GM21447 (cell line): ENCODE results near the gene ACAP3.

ENCODE experiments used
- ATAC-seq: cut with Tn5 transposase; IDR thresholded peaks from one replicate; pipeline ENCODE4 v1.9.1; 2021; ENCODE audit not compliant: unreplicated experiment

ACAP3 gene

GRCh38 chr1:1286313-1287261, 21.1 kb downstream of the ACAP3 start:
- no peak for ATAC-seq

- no peak for ATAC-seq
Observed at GRCh38 chr1:1285611-1286311, 22.0 kb downstream of the ACAP3 start.

DNA sequence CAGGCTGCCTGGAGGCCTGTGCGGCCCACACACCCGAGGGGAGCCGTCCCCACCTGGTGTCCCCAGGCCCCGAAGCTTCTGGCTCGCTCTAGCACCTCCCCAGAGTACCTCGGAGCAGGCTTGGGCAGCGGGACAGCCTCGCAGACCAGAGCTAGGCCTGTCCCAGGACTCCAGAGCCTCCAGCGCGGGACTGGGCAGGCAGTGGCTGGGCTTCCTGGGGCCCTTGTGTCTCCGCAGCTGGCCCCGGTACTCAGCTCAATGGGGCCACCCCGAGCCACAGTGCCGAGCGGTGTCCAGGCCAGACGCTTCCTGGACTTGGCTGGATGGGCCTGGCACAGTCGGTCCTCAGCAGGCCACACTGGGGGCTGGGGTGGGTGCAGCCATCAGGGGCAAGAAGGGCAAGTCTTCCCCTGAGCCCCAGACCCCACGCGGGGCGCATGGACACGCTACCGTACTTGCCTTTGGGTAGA, 22.6 kb downstream of the ACAP3 start:
- ATAC-seq = no peak

GRCh38 chr1:1284221-1285101, 23.3 kb downstream of the ACAP3 start:
- no peak for ATAC-seq

DNA sequence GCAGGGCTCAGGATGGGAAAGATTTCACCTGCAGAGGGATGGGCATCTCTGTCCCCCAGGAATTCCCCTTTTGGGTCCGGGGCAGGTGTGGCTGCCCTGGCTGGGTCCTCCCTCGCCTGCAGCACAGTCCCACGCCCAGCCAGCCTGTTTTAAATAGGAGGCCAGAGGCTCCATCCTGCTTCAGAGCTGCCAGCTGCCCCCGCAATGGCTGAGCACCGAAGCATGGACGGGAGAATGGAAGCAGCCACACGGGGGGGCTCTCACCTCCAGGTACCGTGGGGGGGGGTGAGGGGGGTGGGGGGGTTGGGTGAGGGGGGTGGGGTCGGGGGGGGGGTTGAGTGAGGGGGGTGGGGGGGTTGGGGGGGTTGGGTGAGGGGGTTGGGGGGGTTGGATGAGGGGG, 23.9 kb downstream of the ACAP3 start:
- no peak for ATAC-seq

- ATAC-seq = no peak
Observed at GRCh38 chr1:1282998-1283397, 24.7 kb downstream of the ACAP3 start.

- ATAC-seq = no peak
Observed at GRCh38 chr1:1281533-1282321, 26.0 kb downstream of the ACAP3 start.

DNA sequence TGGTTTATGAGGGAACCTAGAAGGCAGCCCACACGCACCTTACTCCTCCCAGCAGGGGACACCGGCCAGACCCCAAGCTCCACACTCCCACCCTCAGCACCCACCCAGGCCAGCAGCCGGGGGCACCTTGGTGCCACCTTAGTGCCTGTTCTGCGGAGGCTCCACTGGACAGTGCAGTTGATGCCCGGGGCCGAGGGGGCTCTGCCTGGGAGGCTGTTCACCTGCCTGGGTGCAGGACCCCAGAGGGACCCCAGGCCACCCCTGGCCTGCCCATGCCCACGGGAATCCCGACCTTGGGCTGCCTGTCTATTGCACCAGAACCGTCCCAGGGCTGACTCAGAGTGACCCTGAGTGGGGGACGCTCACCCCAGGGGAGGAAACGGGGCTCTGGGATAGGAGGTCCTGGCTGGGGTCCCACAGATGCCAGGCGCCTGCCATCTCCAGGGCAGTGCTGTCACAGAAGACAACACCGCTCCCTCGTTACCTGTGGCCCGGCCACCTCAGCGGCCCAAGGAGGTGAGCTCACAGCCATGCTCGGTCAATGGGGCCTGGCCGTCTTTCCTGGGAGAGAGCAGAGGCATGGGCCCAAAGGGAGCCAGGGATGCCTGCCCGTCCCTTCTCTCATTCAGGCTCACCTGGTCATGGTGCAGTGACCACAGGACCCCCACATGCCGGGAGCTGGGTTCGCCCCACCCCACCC, 26.8 kb downstream of the ACAP3 start:
- ATAC-seq = no peak

DNA sequence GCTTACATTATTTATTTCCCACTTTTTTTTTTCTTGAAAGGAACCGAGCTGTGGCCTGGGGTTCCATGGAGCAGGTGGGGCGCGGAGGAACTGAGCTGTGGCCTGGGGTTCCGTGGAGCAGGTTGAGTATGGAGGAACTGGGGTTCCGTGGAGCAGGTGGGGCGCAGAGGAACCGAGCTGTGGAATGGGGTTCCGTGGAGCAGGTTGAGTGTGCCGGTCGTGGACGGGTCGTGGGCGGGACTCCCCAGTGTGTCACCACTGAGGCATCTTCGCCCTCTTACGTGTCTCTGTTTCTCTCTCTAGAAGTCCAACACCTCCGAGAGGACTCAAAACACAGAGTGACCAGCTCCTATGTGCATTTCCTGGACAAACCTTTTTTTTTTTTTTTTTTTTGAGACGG, 28.7 kb downstream of the ACAP3 start:
- ATAC-seq = no peak

DNA sequence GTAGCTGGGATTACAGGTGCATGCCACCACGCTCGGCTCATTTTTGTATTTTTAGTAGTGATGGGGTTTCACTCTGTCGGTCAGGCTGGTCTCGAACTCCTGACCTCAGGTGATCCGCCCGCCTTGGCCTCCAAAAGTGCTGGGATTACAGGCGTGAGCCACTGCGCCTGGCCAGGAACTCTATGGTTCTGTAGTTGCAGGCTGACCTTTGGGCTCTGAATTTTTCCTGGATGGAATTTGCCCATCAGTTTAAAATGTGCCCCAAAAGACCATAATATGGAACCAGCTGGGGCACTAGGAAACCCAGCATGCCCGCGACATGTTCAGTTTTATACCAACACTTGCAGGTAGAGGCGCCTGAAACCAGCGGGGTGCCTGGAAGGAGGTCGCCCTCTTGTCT, 29.1 kb downstream of the ACAP3 start:
- ATAC-seq = no peak

DNA sequence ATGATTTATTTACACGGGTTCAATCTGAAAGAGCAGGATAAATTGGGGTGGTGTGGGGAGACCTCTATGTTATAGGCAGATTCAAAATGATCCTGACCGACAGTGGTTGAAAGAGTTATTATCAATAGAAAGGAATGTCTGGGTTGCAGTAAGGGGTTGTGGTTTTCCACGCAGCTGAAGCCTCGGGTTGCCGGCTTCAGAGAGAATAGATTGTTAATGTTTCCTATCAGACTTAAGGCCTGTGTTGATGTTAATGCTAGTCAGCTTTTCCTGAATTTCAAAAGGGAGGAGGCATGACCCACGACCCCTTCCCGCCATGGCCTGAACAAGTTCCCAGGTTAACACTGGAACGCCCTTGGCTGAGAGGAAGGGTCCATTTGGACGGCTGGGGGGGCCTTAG, 31.9 kb downstream of the ACAP3 start:
- no peak for ATAC-seq

DNA sequence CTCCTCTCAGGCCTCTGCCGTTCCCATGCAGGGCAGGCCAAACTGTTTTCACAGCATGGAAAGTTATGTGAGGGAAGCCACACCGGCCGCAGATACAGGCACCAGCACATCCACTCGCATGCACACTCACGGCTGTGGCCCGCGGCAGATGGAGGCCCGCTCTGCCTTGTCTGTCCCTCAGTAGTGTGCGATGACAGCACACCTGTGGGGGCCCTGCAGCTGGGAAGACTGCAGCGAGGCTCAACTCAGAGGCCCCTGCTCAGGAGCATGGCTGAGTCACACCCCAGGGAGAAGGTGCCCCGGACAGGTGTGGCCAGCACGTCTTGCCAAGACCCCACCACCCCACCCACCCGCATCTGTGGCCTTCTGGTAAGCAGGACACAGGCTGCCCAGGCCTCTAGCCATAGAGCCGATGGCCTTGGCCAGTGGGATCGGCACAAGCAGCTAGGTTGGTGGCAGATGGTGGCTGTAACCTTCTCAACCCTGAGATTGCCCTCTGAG, 32.7 kb downstream of the ACAP3 start:
- no peak for ATAC-seq

DNA sequence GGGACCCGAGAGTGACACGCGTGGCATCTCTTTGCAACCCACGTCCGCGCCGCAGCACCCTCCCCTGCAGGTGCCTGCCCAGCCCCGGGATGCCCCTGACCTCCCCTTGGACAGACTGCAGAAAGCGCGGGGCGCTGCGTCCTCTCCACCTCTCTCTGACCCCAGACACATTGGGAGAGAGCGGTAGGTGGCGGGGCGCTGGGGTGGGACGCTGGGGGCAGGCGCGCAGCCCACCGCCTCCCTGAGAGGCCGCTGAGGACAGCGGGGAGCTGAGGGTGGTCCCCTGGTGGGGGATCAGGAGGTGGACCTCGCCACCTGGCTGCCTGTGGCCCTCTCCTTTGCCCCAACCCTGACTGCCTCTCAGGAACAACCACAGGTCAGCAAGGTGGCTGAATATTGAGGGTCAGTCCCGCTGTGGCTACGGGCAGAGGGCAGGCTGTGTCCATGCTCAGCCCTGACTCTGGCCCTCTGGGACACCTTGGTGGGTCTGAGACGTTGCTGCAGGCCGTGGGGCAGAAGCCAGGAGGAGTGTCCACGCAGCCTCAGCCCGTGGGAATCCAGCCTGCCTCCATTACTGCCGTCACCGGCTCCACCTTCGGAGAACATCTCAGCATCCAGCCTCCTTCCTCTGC, 33.3 kb downstream of the ACAP3 start:
- ATAC-seq = no peak

GRCh38 chr1:1273512-1274298, 34.0 kb downstream of the ACAP3 start, which contains the start of gene UBE2J2:
TSS of gene UBE2J2 (minus strand) at chr1:1273854. CDS start at chr1:1267992, 5,862 bp downstream.
- peak; percentile 76 for ATAC-seq

DNA sequence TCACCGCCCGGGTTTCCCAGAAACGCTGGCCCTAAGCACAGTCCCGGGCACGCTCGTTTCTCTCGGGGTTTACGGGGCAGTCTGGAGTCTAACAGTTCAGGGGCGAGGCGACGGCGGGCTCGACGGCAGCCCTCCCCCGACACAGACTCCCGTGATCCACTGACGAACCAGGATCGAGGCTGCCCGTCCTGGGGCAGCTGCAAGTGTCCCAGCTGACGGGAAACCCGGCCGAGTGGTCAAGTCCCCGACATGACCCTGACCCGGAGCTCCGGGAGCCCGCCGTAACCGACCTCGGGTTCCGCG, 34.6 kb downstream of the ACAP3 start:
- ATAC-seq = peak; percentile 9

DNA sequence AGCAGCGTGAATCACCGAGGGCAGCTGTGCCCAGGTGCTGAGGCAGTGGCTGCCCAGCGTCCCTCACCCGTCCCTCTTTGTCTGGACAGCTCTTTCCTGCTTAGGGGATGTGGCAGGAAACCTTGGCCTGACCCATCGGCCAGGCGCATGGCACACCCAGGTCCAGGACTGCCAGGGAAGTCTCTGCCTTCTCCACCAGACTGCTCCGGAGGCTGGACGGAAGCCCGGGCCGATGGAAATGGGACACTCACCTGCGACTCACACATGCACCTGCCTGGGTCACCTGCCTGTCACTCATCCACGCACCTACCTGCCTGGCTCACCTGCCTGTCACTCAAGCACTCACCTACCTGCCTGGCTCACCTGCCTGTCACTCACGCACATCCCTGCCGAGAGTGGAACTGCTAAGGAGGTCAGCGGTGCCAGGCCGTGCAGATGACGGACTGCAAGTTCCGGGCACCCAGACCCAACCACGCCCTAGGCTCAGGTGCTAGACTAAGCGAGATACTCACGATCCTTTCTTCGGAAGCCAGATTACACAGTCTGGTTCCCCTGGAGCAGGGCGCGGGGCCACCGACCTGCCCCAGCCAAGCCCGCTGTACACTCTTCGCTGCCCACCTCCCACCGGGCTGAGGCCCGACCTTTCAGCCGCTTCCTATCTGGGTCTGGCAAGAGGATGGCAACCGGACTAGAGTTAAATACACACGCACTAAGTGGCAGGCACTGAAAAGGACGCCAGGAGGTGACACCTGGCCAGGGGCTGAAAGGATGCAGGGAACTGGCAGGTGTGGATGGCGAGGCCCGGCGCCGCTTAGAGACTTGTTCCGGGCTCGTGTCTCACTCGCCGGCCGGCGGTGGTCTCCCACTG, 35.2 kb downstream of the ACAP3 start:
- no peak for ATAC-seq

GRCh38 chr1:1270813-1271212, 36.9 kb downstream of the ACAP3 start:
- ATAC-seq = no peak
